Smooth muscle cell (in vitro differentiated cells): ENCODE results near the gene ENPP5. TPM values are rescaled to one million over a fixed set of nuclear protein-coding genes. Genes with fewer than 3 reads are reported as not detected.
A peak's percentile ranks its signal among the peaks of the same experiment; 100 is the strongest.

Experiments used
- DNase-seq: peaks from one replicate; lab custom pipeline; 2025; ENCODE audit not compliant: unreplicated experiment; lab: John Stamatoyannopoulos, UW
- H2AFZ ChIP-seq: fragments of 200-600 bp; sonication (generic); 2 replicates; pipeline ENCODE4 v1.6.0; 2016; ENCODE audit warnings: antibody characterized with exemption, low read depth, mild to moderate bottlenecking
- H3F3A ChIP-seq: fragments of 200-600 bp; sonication (generic); 2 replicates; pipeline ENCODE4 v1.6.0; 2017; ENCODE audit warnings: antibody characterized with exemption, low read depth
- H3K27ac ChIP-seq: fragments of 200-600 bp; sonication (generic); 2 replicates; pipeline ENCODE4 v1.5.1; 2016; ENCODE audit warnings: low read depth, mild to moderate bottlenecking
- H3K27me3 ChIP-seq: fragments of 200-600 bp; sonication (generic); 2 replicates; pipeline ENCODE4 v1.6.1; 2016; ENCODE audit warnings: low read depth, mild to moderate bottlenecking
- H3K36me3 ChIP-seq: fragments of 200-600 bp; sonication (generic); 2 replicates; pipeline ENCODE4 v1.5.1; 2016; ENCODE audit warnings: low read depth
- H3K4me1 ChIP-seq: fragments of 200-600 bp; sonication (generic); 2 replicates; pipeline ENCODE4 v1.5.1; 2016; ENCODE audit warnings: low read depth
- H3K4me2 ChIP-seq: fragments of 200-600 bp; sonication (generic); 2 replicates; pipeline ENCODE4 v1.6.0; 2016; ENCODE audit warnings: mild to moderate bottlenecking
- H3K4me3 ChIP-seq: fragments of 200-600 bp; sonication (generic); 2 replicates; pipeline ENCODE4 v1.5.1; 2016; ENCODE audit warnings: mild to moderate bottlenecking
- H3K79me2 ChIP-seq: fragments of 200-600 bp; sonication (generic); 2 replicates; pipeline ENCODE4 v1.6.0; 2016; ENCODE audit warnings: low read depth, mild to moderate bottlenecking
- H3K9ac ChIP-seq: fragments of 200-600 bp; sonication (generic); 2 replicates; pipeline ENCODE4 v1.6.0; 2016; ENCODE audit warnings: low read depth
- H3K9me3 ChIP-seq: fragments of 200-600 bp; sonication (generic); replicated peaks from 2 replicates; pipeline ENCODE4 v1.5.1; 2016; ENCODE audit warnings: low read depth
- H4K20me1 ChIP-seq: fragments of 200-600 bp; sonication (generic); 2 replicates; pipeline ENCODE4 v1.6.0; 2016; ENCODE audit warnings: low read depth
- WGBS: methylation state at CpG from one replicate; pipeline ENCODE4 v1.1.7; 2016; ENCODE audit warnings: low lambda C conversion rate; 5-methylcytosine and 5-hydroxymethylcytosine counted together
- polyA plus RNA-seq: library from polyadenylated mRNA; unstranded; fragments of >200 nt; fragmentation: Nextera tagmentation; extraction: Ambion mirVana; gene quantifications from 2 replicates; pipeline ENCODE4 v1.2.1, GENCODE V29; 2016
- total RNA-seq: library from RNA; depleted of rRNA; stranded (reverse); fragments of >200 nt; gene quantifications from 2 replicates; pipeline ENCODE4 v1.2.3, GENCODE V29; 2014
- TF ChIP-seq, protein P1 (sequence below): fragments of 200-600 bp; sonication (generic); IDR thresholded peaks from 2 replicates; pipeline ENCODE4 v1.5.1; 2017; ENCODE audit warnings: borderline replicate concordance, mild to moderate bottlenecking, antibody characterized with exemption; ENCODE audit not compliant: insufficient read depth, poor library complexity, severe bottlenecking

Gene ENPP5
- total RNA-seq (1.1 and 4.1 TPM in 2 replicates), polyA plus RNA-seq (0.16 and 0.78 TPM in 2 replicates)

DNA sequence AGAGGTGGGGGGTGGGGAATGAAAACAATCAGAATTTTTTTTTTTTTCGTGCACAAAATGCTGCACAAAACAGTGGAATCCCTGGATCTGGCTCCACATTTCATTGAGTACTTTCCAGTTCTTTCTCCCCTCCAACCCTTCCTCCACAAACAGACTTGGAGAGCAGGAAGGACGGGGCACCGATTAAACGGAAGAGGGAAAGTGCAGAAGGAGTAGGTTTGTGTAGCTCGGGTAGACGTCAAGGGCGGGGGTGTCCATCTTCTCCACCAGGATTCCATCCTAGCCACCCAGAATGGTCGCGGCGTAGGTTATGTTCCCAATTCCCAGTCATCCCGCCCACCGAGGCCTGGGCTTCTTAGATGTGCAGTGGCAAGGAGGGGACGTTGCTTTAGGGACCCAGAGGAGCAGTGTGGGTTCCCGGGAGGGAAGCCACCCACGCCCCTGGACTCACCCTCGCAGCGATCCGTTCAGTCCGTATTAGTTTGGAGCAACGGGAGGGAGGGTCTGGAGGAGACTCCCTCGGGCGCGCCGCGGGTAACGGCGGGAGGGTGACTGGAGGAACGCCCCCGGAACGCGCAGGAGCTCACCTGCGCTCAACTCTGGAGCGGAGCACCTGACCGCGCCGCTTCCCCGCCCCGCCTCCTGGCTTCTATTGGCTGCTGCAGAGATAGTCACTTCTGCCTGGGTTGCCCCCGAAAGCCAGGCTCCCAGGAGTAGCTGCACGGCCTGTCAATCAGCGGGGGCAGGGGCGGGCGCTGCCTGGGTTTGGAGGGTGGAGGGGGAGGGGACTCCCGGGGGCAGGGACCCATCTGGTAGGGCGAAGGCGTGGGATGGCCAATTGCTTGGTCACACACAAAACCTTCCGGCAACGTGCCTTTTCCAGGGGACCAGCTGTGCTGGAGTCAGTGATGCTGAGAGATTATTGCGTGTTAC lies at the start of gene ENPP5:
Gene ENPP5 (minus strand): TSS at position 624 of the 933 bp plus-strand sequence. CDS start 2,718 bp downstream, outside the sequence.
- Histone ChIP-seq H2AFZ (peak within 1 kb of the TSS; percentile 97), H3K9me3 (no peaks in the 10 kb centered on the region), H3K36me3 (no peaks in the 10 kb centered on the region), H3K4me3 (peak within 1 kb of the TSS; percentile 68), H3K79me2 (no peaks in the 10 kb centered on the region), H4K20me1 (no peaks in the 10 kb centered on the region), H3K9ac (no peak within 1 kb of the TSS), H3K27ac (no peak within 1 kb of the TSS), H3F3A (no peaks in the 10 kb centered on the region), H3K27me3 (peaks cover 17% of the 10 kb centered on the region), H3K4me1 (no peaks in the 10 kb centered on the region), H3K4me2 (peak within 1 kb of the TSS; percentile 91)
- 2% methylated on average over 48 of the region's 49 CpGs for WGBS
- no peak for DNase-seq
- TF ChIP-seq, protein P1, sequence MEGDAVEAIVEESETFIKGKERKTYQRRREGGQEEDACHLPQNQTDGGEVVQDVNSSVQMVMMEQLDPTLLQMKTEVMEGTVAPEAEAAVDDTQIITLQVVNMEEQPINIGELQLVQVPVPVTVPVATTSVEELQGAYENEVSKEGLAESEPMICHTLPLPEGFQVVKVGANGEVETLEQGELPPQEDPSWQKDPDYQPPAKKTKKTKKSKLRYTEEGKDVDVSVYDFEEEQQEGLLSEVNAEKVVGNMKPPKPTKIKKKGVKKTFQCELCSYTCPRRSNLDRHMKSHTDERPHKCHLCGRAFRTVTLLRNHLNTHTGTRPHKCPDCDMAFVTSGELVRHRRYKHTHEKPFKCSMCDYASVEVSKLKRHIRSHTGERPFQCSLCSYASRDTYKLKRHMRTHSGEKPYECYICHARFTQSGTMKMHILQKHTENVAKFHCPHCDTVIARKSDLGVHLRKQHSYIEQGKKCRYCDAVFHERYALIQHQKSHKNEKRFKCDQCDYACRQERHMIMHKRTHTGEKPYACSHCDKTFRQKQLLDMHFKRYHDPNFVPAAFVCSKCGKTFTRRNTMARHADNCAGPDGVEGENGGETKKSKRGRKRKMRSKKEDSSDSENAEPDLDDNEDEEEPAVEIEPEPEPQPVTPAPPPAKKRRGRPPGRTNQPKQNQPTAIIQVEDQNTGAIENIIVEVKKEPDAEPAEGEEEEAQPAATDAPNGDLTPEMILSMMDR = no peak

DNA sequence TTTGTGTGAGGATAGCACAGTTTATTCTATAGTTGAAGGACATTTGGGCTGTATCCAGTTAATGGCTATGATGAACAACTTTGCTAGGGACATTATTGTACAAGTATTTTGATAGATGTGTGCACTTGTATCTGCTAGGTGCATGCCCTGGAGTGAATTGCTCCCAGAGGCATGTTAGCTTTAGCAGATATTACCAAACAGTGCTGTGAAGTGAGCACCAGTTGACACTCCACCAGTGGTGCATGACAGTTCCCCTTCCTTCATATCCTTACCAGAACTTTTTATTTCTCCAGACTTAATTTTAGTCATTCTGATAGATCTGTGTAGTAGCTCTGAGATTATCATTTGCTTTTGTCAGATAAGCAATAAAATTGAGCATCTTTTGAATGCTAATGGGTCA lies 48.9 kb upstream of the ENPP5 start:
- TF ChIP-seq, protein P1 = no peak
- Histone ChIP-seq H2AFZ (no peak overlapping the region), H4K20me1 (no peaks in the 10 kb centered on the region), H3K4me3 (no peak overlapping the region), H3K4me1 (no peaks in the 10 kb centered on the region), H3K4me2 (no peak overlapping the region), H3K79me2 (no peaks in the 10 kb centered on the region), H3F3A (no peaks in the 10 kb centered on the region), H3K27me3 (no peaks in the 10 kb centered on the region), H3K9me3 (no peaks in the 10 kb centered on the region), H3K9ac (no peak overlapping the region), H3K36me3 (no peaks in the 10 kb centered on the region), H3K27ac (no peak overlapping the region)
- DNase-seq = no peak

GRCh38 chr6:46218457-46218856 lies 47.7 kb upstream of the ENPP5 start:
- Histone ChIP-seq H3K4me1 (no peaks in the 10 kb centered on the region), H2AFZ (no peak overlapping the region), H3K9ac (no peak overlapping the region), H3K9me3 (no peaks in the 10 kb centered on the region), H3K4me3 (no peak overlapping the region), H3F3A (no peaks in the 10 kb centered on the region), H3K27ac (no peak overlapping the region), H4K20me1 (no peaks in the 10 kb centered on the region), H3K36me3 (no peaks in the 10 kb centered on the region), H3K27me3 (no peaks in the 10 kb centered on the region), H3K4me2 (no peak overlapping the region), H3K79me2 (no peaks in the 10 kb centered on the region)
- TF ChIP-seq, protein P1 = no peak
- 95% methylated on average over 2 of the region's 2 CpGs for WGBS
- DNase-seq = no peak
